Endodermal cell (in vitro differentiated cells): ENCODE measurements around the gene APLP1. TPM values are rescaled to one million over a fixed set of nuclear protein-coding genes. Genes with fewer than 3 reads are reported as not detected.
A peak's percentile ranks its signal among the peaks of the same experiment; 100 is the strongest.
"Not testable (repeated sequence)": the region's sequence is repeated elsewhere in the genome, so short reads cannot be mapped to it uniquely, and the experiment has no call there.

Experiments
- DNase-seq: peaks from one replicate; pipeline ENCODE4 v3.0.0-alpha.2; 2017
- H3K27ac ChIP-seq: 2 replicates; pipeline ENCODE4 v1.5.1; 2013; ENCODE audit warnings: mild to moderate bottlenecking, low read depth, low read length, moderate library complexity
- H3K27me3 ChIP-seq: 2 replicates; pipeline ENCODE4 v1.6.1; 2013; ENCODE audit warnings: mild to moderate bottlenecking, low read length, moderate library complexity; ENCODE audit not compliant: insufficient read depth, control insufficient read depth, poor library complexity, severe bottlenecking
- H3K36me3 ChIP-seq: 2 replicates; pipeline ENCODE4 v1.7.0; 2013; ENCODE audit warnings: mild to moderate bottlenecking, low read length, moderate library complexity; ENCODE audit not compliant: control insufficient read depth, insufficient read depth
- H3K4me1 ChIP-seq: one replicate; pipeline ENCODE4 v1.7.0; 2013; ENCODE audit warnings: low read length; ENCODE audit not compliant: control insufficient read depth, insufficient read depth
- H3K4me3 ChIP-seq: 2 replicates; pipeline ENCODE4 v1.5.1; 2013; ENCODE audit warnings: mild to moderate bottlenecking, low read length, moderate library complexity
- H3K9ac ChIP-seq: 2 replicates; pipeline ENCODE4 v1.6.1; 2013; ENCODE audit warnings: mild to moderate bottlenecking, low read length, moderate library complexity; ENCODE audit not compliant: poor library complexity, severe bottlenecking; ENCODE audit errors: extremely low read depth
- H3K9me3 ChIP-seq: 2 replicates; pipeline ENCODE4 v1.6.1; 2013; ENCODE audit warnings: mild to moderate bottlenecking, low read length, moderate library complexity; ENCODE audit not compliant: control insufficient read depth
- H3K27ac Mint-ChIP-seq: 2 replicates; pipeline ENCODE4 v1.8.0; 2020; ENCODE audit warnings: mixed read lengths
- H3K27me3 Mint-ChIP-seq: 2 replicates; pipeline ENCODE4 v1.8.0; 2021; ENCODE audit warnings: mild to moderate bottlenecking, mixed read lengths; ENCODE audit not compliant: insufficient read depth
- H3K36me3 Mint-ChIP-seq: 2 replicates; pipeline ENCODE4 v1.8.0; 2020; ENCODE audit warnings: low read depth, mixed read lengths
- H3K4me1 Mint-ChIP-seq: 2 replicates; pipeline ENCODE4 v1.8.0; 2020; ENCODE audit warnings: mixed read lengths
- H3K4me3 Mint-ChIP-seq: 2 replicates; pipeline ENCODE4 v1.8.0; 2020; ENCODE audit warnings: mild to moderate bottlenecking, moderate library complexity, mixed read lengths
- H3K9me3 Mint-ChIP-seq: 2 replicates; pipeline ENCODE4 v1.8.0; 2020; ENCODE audit warnings: mild to moderate bottlenecking, mixed read lengths
- WGBS, 2 experiments: methylation state at CpG; one replicate each; pipeline versions ENCODE4 v1.1.5 to v1.1.7; 2013; ENCODE audit warnings: missing lambda C conversion rate in 2 of 2, mixed read lengths in 1 of 2; ENCODE audit not compliant: insufficient coverage in 1 of 2, insufficient read length in 1 of 2; 5-methylcytosine and 5-hydroxymethylcytosine counted together
- total RNA-seq, 2 donors: library from RNA; stranded (reverse); fragmentation: NEBNext Ultra II Directional in 1 of 2; extraction: Animal tissue kit (Norgen Biotek cat#: 25700) in 1 of 2; gene quantifications; 2 replicates in 1 of 2; 3 replicates in 1 of 2; pipeline ENCODE4 v1.2.1, GENCODE V29; 2021
- TF ChIP-seq, protein P1 (sequence below): fragments of 200-600 bp; sonication (generic); conservative IDR thresholded peaks from 2 replicates; pipeline ENCODE4 v1.5.0; 2021; ENCODE audit warnings: antibody characterized with exemption, mild to moderate bottlenecking

The APLP1 gene
- total RNA-seq, 2 donors from 2014 or later: 4.1 to 10.6 TPM

DNA sequence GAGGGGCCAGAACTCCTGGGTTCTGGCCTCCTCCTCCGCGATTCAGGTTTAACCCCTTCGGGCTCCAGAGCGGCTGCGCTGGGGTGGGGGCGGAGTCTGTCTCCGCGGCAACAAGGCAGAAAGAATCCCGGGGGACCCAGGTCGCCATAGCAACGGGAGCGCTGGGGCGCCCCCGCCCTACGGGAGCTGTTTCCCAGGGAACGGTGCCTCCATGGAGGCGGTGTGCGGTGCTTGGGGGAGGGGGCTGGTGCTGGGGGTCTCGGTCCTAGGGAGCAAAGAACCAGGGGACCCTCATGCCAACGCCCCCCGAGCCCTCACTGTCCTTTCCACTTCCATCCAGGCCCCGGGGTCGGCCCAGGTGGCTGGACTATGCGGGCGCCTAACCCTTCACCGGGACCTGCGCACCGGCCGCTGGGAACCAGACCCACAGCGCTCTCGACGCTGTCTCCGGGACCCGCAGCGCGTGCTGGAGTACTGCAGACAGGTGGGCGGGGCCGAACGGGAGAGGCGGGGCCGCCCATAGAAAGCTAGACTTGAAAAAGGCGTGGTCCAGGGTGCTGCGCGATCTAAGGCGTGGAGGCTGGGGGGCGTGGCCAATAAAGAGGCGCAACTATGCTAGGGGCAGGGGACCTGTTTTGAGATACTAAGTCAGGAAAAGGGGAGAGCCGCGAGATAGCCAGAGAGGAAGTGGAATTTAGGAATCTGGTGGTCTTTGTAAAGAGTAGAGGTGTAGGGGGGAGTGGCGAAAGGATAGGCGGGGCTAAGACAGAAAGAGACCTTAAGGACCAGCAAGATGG is 1.2 kb downstream of the APLP1 start:
- peak overlapping the region; percentile 48 for H3K4me3 Mint-ChIP-seq
- peak; percentile 98 for DNase-seq
- no peaks in the 10 kb centered on the region for H3K36me3 Mint-ChIP-seq
- Histone ChIP-seq H3K9me3 (no peaks in the 10 kb centered on the region), H3K9ac (no peak overlapping the region), H3K36me3 (no peaks in the 10 kb centered on the region), H3K4me1 (no peaks in the 10 kb centered on the region), H3K27ac (peak overlapping the region; percentile 96), H3K4me3 (peak overlapping the region; percentile 71), H3K27me3 (peaks cover 48% of the 10 kb centered on the region)
- WGBS, 2 experiments: 1% methylated on average over 25 to 51 of the region's 51 CpGs
- H3K27ac Mint-ChIP-seq: no peak overlapping the region
- no peaks in the 10 kb centered on the region for H3K9me3 Mint-ChIP-seq
- H3K4me1 Mint-ChIP-seq: peaks cover 3% of the 10 kb centered on the region
- H3K27me3 Mint-ChIP-seq: peaks cover 44% of the 10 kb centered on the region
- TF ChIP-seq, protein P1, sequence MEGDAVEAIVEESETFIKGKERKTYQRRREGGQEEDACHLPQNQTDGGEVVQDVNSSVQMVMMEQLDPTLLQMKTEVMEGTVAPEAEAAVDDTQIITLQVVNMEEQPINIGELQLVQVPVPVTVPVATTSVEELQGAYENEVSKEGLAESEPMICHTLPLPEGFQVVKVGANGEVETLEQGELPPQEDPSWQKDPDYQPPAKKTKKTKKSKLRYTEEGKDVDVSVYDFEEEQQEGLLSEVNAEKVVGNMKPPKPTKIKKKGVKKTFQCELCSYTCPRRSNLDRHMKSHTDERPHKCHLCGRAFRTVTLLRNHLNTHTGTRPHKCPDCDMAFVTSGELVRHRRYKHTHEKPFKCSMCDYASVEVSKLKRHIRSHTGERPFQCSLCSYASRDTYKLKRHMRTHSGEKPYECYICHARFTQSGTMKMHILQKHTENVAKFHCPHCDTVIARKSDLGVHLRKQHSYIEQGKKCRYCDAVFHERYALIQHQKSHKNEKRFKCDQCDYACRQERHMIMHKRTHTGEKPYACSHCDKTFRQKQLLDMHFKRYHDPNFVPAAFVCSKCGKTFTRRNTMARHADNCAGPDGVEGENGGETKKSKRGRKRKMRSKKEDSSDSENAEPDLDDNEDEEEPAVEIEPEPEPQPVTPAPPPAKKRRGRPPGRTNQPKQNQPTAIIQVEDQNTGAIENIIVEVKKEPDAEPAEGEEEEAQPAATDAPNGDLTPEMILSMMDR: no peak

DNA sequence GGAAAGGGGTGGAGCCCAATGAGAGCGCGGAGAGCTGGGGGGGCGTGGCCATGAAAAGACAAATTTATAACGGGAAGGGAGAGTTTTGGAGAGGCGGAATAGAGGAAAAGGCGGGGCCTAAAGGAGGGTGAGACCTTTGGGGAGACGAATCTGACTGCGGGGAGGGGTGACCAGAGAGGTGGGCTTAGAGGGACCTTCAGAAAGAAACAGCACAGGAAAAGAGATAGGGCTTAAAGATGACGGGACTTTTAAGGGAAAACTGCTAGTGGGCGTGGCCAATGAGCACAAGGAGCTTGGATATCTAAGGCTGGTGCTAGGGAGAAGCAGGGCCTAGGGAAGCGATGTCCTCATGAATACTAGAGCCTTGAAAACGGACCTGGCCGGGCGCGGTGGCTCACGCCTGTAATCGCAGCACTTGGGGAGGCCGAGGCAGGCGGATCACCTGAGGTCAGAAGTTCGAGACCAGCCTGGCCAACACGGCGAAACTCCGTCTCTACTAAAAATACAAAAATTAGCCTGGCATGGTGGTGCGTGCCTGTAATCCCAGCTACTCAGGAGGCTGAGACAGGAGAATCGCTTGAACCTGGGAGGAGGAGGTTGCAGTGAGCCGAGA is 1.9 kb downstream of the APLP1 start:
- H3K9me3 Mint-ChIP-seq, H3K27ac Mint-ChIP-seq, H3K9ac ChIP-seq, H3K4me1 ChIP-seq, H3K9me3 ChIP-seq, H3K4me1 Mint-ChIP-seq, H3K36me3 Mint-ChIP-seq, H3K36me3 ChIP-seq: not testable (repeated sequence)
- Histone ChIP-seq H3K4me3 (peak overlapping the region; percentile 71), H3K27me3 (peaks cover 41% of the 10 kb centered on the region), H3K27ac (peak overlapping the region; percentile 60)
- Mint-ChIP-seq H3K27me3 (peaks cover 40% of the 10 kb centered on the region), H3K4me3 (peak overlapping the region; percentile 47)
- peak; percentile 96 for DNase-seq
- 46 to 54% methylated on average over 19 to 26 of the region's 26 CpGs for WGBS, 2 experiments

DNA sequence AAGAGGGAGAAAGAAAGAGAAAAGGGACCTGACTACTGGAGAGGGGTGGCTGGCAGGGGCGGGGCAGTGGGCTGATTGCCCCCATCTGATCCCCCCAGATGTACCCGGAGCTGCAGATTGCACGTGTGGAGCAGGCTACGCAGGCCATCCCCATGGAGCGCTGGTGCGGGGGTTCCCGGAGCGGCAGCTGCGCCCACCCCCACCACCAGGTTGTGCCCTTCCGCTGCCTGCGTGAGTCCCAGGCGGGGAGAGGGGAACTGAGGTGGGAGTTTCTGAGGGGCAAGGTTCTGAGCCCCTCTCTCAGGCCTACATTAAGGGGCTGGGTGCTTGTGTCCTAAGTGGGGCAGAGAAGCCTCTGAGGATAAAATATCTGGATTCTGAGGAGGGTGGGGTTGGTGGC is 2.4 kb downstream of the APLP1 start:
- Mint-ChIP-seq H3K27ac (no peak overlapping the region), H3K4me1 (peaks cover 3% of the 10 kb centered on the region), H3K4me3 (no peak overlapping the region), H3K9me3 (no peaks in the 10 kb centered on the region), H3K27me3 (peaks cover 34% of the 10 kb centered on the region), H3K36me3 (no peaks in the 10 kb centered on the region)
- TF ChIP-seq, protein P1: peak; percentile 53
- Histone ChIP-seq H3K9ac (no peak overlapping the region), H3K9me3 (no peaks in the 10 kb centered on the region), H3K4me1 (no peaks in the 10 kb centered on the region), H3K36me3 (no peaks in the 10 kb centered on the region), H3K4me3 (no peak overlapping the region), H3K27me3 (peaks cover 36% of the 10 kb centered on the region), H3K27ac (no peak overlapping the region)
- 93 to 100% methylated on average over 1 to 12 of the region's 12 CpGs for WGBS, 2 experiments
- peak; percentile 57 for DNase-seq
